B cell (primary cell): ENCODE data around the gene SLC1A2. TPM values are rescaled to one million over a fixed set of nuclear protein-coding genes. Genes with fewer than 3 reads are reported as not detected.

ENCODE experiments used
- ATAC-seq: fragments of 200-7000 bp; cut with Tn5 transposase; one replicate; pipeline ENCODE4 v1.10.0; 2021; ENCODE audit warnings: low read depth, mild to moderate bottlenecking, moderate number of reproducible peaks, moderate library complexity
- CTCF ChIA-PET: fragments of 350-600 bp; sonication (Branson Sonifier 250); formaldehyde crosslinking; loops from one replicate; lab custom pipeline; 2021; ENCODE audit warnings: antibody characterized with exemption, inconsistent platforms; lab: Charles Lee
- POLR2A ChIA-PET: fragments of 350-600 bp; sonication (Branson Sonifier 250); formaldehyde crosslinking; loops from one replicate; lab custom pipeline; 2021; ENCODE audit warnings: antibody characterized with exemption; lab: Charles Lee
- DNase-seq: peaks from one replicate; pipeline ENCODE4 v3.0.0; 2013
- H2AFZ ChIP-seq: 2 replicates; pipeline ENCODE4 v1.6.1; 2012; ENCODE audit warnings: mild to moderate bottlenecking, low read depth, low read length; ENCODE audit not compliant: insufficient read depth, poor library complexity, severe bottlenecking
- H3K27ac ChIP-seq, 2 donors: 1 replicate in 1 of 2; 2 replicates in 1 of 2; pipeline ENCODE4 v1.5.1; 2012 to 2013; ENCODE audit warnings: low read length in 2 of 2, mild to moderate bottlenecking in 2 of 2, moderate library complexity in 1 of 2
- H3K27me3 ChIP-seq, 4 experiments: fragments of 200-600 bp in 1 of 4; sonication (generic) in 1 of 4; replicated peaks in 1 of 4; 1 replicate in 2 of 4; 2 replicates in 2 of 4; pipeline versions ENCODE4 v1.6.1 to v1.7.0; 2013 to 2016; ENCODE audit warnings: low read length in 3 of 4, mild to moderate bottlenecking in 2 of 4, mixed read lengths in 1 of 4, moderate library complexity in 1 of 4; ENCODE audit not compliant: insufficient read depth in 4 of 4, control insufficient read depth in 3 of 4; ENCODE audit errors: control extremely low read depth in 1 of 4
- H3K36me3 ChIP-seq, 2 experiments: replicated peaks in 1 of 2; 1 replicate in 1 of 2; 2 replicates in 1 of 2; pipeline versions ENCODE4 v1.6.1 to v1.7.1; 2013; ENCODE audit warnings: low read length in 1 of 2; ENCODE audit not compliant: insufficient read depth in 2 of 2, control insufficient read depth in 1 of 2; ENCODE audit errors: control extremely low read depth in 1 of 2, extremely low read depth in 1 of 2
- H3K4me1 ChIP-seq, 2 donors: fragments of 200-600 bp in 1 of 2; sonication (generic) in 1 of 2; 1 replicate in 1 of 2; 2 replicates in 1 of 2; pipeline versions ENCODE4 v1.5.1 to v1.6.1; 2013 to 2017; ENCODE audit warnings: low read length in 2 of 2; ENCODE audit not compliant: control insufficient read depth in 2 of 2, insufficient read depth in 2 of 2
- H3K4me2 ChIP-seq: replicated peaks from 2 replicates; pipeline ENCODE3; 2012; ENCODE audit warnings: mild to moderate bottlenecking, low read depth, low read length; ENCODE audit not compliant: poor library complexity, severe bottlenecking
- H3K4me3 ChIP-seq, 5 experiments: fragments of 200-600 bp in 1 of 5; sonication (generic) in 1 of 5; 1 replicate in 3 of 5; 2 replicates in 2 of 5; pipeline versions ENCODE4 v1.5.1 to v1.7.0; 2011 to 2016; ENCODE audit warnings: low read length in 4 of 5, mild to moderate bottlenecking in 4 of 5, low read depth in 2 of 5, control low read depth in 1 of 5, moderate library complexity in 1 of 5; ENCODE audit not compliant: insufficient read depth in 1 of 5; ENCODE audit errors: control extremely low read depth in 1 of 5, extremely low read depth in 1 of 5
- H3K79me2 ChIP-seq: fragments of 200-600 bp; sonication (generic); one replicate; pipeline ENCODE4 v1.6.0; 2016; ENCODE audit warnings: low read length; ENCODE audit not compliant: control insufficient read depth, insufficient read depth
- H3K9ac ChIP-seq: fragments of 200-600 bp; sonication (generic); 2 replicates; pipeline ENCODE4 v1.6.1; 2017; ENCODE audit warnings: mild to moderate bottlenecking, low read length, moderate library complexity
- H3K9me3 ChIP-seq, 3 donors: one replicate each; pipeline versions ENCODE4 v1.6.1 to v1.7.1; 2013; ENCODE audit warnings: low read length in 2 of 3; ENCODE audit not compliant: control insufficient read depth in 2 of 3, insufficient read depth in 1 of 3; ENCODE audit errors: control extremely low read depth in 1 of 3
- H4K20me1 ChIP-seq: 2 replicates; pipeline ENCODE4 v1.6.0; 2012; ENCODE audit warnings: mild to moderate bottlenecking, low read length; ENCODE audit not compliant: insufficient read depth, control insufficient read depth, poor library complexity, severe bottlenecking
- H3K27ac Mint-ChIP-seq: one replicate; pipeline ENCODE4 v1.8.0; 2021; ENCODE audit warnings: mixed read lengths
- H3K27me3 Mint-ChIP-seq: one replicate; pipeline ENCODE4 v1.8.0; 2021; ENCODE audit warnings: mixed read lengths
- H3K4me1 Mint-ChIP-seq: one replicate; pipeline ENCODE4 v1.8.0; 2021; ENCODE audit warnings: mixed read lengths
- H3K4me3 Mint-ChIP-seq: one replicate; pipeline ENCODE4 v1.8.0; 2021; ENCODE audit warnings: mixed read lengths
- H3K9me3 Mint-ChIP-seq: one replicate; pipeline ENCODE4 v1.8.0; 2022; ENCODE audit warnings: mixed read lengths; ENCODE audit not compliant: insufficient read depth
- EZH2 ChIP-seq: IDR thresholded peaks from 2 replicates; pipeline ENCODE4 v1.6.1; 2012; ENCODE audit warnings: borderline replicate concordance, low read depth, mild to moderate bottlenecking, moderate library complexity, low read length; ENCODE audit not compliant: insufficient read depth, poor library complexity, severe bottlenecking
- WGBS: methylation state at CpG from one replicate; pipeline ENCODE4 v1.1.5; 2013; ENCODE audit warnings: missing lambda C conversion rate; ENCODE audit not compliant: insufficient coverage; 5-methylcytosine and 5-hydroxymethylcytosine counted together
- intact Hi-C: fragments of 100-400 bp; cut with micrococcal nuclease; formaldehyde crosslinking; loops from one replicate; pipeline ENCODE4 v1.10.0; 2022
- polyA plus RNA-seq: library from polyadenylated mRNA; depleted of rRNA; stranded (reverse); fragments of >200 nt; gene quantifications from 2 replicates; pipeline ENCODE4 v1.2.3, GENCODE V29; 2012
- total RNA-seq, 2 donors: library from RNA; stranded (reverse); fragments of 120-200 nt in 1 of 2; gene quantifications; 1 replicate in 1 of 2; 2 replicates in 1 of 2; pipeline versions ENCODE4 v1.2.3 to v1.2.4, GENCODE V29; 2013 to 2022
- TF ChIP-seq, protein P1 (sequence below): fragments of 200-600 bp; IDR thresholded peaks from one replicate; pipeline ENCODE4 v1.8.0; 2022; ENCODE audit warnings: antibody characterized with exemption, mild to moderate bottlenecking

Gene SLC1A2
- total and polyA plus RNA-seq, 2 donors (not counting 1 experiment from before 2014, with no cell fraction given): not detected

DNA sequence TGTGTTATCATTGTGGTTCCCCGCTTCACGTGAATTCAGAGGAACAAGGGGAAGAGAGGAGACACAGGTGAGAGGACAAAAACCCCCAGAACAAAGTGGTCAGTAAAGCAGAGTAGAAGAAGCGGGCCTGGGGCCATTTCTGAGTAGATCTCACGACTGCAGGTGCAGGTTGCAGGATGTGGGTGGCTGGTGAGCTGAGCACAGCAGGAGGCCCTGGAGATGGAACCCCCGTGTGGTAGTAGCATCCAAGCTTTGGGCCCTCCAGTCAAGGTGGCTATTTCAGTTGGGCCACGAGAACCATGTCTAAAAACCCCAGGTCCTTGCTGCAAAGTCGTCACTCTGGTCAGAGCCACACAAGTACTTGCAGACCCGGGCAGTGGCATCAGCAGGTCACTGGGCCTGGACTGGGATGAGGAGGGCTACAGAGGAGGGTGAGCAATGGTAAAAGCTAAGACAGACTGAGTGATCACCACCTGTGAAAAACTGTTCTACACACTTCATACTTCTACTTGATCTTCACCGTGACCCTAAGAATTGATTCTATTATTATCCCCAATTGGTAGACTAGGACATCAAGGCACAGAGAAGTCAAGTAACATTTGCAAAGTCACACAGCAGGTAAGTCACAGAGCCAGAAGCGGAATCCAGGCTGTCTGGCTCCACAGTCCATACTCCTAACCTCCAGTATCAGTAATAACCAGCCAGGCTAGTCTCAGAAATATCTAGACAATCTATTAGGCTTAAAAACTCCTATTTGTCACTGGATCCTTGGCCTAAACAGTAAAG lies 43.8 kb downstream of the SLC1A2 start:
- peaks cover 4% of the 10 kb centered on the region for H3K27me3 Mint-ChIP-seq
- Histone ChIP-seq H3K27ac (no peak overlapping the region), H3K9me3 (no peaks in the 10 kb centered on the region), H3K4me3 (no peak overlapping the region), H4K20me1 (no peaks in the 10 kb centered on the region), H3K4me1 (no peaks in the 10 kb centered on the region), H3K79me2 (no peaks in the 10 kb centered on the region), H3K36me3 (no peaks in the 10 kb centered on the region), H2AFZ (no peak overlapping the region), H3K9ac (no peak overlapping the region), H3K4me2 (no peak overlapping the region), H3K27me3 (no peaks in the 10 kb centered on the region)
- no peak overlapping the region for H3K27ac Mint-ChIP-seq
- TF ChIP-seq, protein P1, sequence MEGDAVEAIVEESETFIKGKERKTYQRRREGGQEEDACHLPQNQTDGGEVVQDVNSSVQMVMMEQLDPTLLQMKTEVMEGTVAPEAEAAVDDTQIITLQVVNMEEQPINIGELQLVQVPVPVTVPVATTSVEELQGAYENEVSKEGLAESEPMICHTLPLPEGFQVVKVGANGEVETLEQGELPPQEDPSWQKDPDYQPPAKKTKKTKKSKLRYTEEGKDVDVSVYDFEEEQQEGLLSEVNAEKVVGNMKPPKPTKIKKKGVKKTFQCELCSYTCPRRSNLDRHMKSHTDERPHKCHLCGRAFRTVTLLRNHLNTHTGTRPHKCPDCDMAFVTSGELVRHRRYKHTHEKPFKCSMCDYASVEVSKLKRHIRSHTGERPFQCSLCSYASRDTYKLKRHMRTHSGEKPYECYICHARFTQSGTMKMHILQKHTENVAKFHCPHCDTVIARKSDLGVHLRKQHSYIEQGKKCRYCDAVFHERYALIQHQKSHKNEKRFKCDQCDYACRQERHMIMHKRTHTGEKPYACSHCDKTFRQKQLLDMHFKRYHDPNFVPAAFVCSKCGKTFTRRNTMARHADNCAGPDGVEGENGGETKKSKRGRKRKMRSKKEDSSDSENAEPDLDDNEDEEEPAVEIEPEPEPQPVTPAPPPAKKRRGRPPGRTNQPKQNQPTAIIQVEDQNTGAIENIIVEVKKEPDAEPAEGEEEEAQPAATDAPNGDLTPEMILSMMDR: no peak
- TF ChIP-seq EZH2: no peak
- H3K4me3 Mint-ChIP-seq: no peak overlapping the region
- H3K9me3 Mint-ChIP-seq: no peaks in the 10 kb centered on the region
- POLR2A ChIA-PET: interaction anchor here (0.5 kb wide), 1 partner anchor 439 kb away, joined by 5 read pairs; no protein-coding TSS in a partner anchor
- no peaks in the 10 kb centered on the region for H3K4me1 Mint-ChIP-seq
- DNase-seq (no peak), ATAC-seq (no peak)
- 62% methylated on average over 10 of the region's 10 CpGs for WGBS
- CTCF ChIA-PET: interaction anchor here (0.9 to 2.4 kb wide), 2 partner anchors 12 to 16 kb away, joined by 3 to 7 read pairs; no protein-coding TSS in a partner anchor
- intact Hi-C loops: no loop called here

DNA sequence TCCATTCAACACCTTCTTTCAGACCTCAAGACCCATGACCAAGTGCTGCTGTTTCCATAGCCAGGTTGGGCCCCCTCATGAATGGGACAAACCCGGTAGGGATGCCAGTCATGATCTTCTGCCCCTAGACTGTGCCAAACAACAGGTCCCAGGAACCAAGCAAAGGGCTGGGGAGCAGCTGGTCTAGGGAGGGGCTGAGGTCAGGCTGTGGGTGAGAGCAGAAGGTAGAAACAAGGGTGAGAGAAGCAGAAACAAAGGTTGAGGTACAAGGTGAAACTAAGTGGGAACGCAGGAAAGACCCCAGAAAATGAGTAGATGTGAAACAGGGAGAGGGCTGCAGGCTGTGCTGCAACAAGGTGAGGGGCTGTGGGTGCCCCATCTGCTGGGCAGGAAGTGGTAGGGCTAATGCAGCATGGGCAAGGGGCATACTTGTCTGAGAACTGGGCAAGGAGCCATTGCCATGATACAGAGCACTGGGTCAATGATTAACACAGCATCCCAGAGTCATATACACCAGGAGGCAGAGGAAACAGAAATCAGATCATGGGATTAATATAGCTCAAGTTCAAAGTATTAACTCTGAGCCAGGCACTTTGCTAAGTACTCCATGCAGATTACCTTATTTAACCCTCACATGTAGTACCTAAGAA lies 45.9 kb downstream of the SLC1A2 start:
- Mint-ChIP-seq H3K4me3 (no peak overlapping the region), H3K9me3 (no peaks in the 10 kb centered on the region), H3K27me3 (peaks cover 4% of the 10 kb centered on the region), H3K27ac (no peak overlapping the region), H3K4me1 (no peaks in the 10 kb centered on the region)
- Histone ChIP-seq H3K4me2 (no peak overlapping the region), H3K27me3 (no peaks in the 10 kb centered on the region), H3K27ac (no peak overlapping the region), H2AFZ (no peak overlapping the region), H3K4me3 (no peak overlapping the region), H3K36me3 (no peaks in the 10 kb centered on the region), H3K4me1 (no peaks in the 10 kb centered on the region), H4K20me1 (no peaks in the 10 kb centered on the region), H3K9me3 (no peaks in the 10 kb centered on the region), H3K9ac (no peak overlapping the region), H3K79me2 (no peaks in the 10 kb centered on the region)
- intact Hi-C loops: no loop called here
- ChIA-PET POLR2A (no interaction called here), CTCF (interaction anchor here (1.1 to 2.4 kb wide), 3 partner anchors 18 to 447 kb away, joined by 3 to 7 read pairs (median 4); no protein-coding TSS in a partner anchor)
- DNase-seq: no peak
- no peak for TF ChIP-seq EZH2
- TF ChIP-seq, protein P1: no peak
- no peak for ATAC-seq
- 91% methylated on average over 2 of the region's 2 CpGs for WGBS
